WTC11 (cell line): ENCODE data around the gene NGF.

Experiments used
- FOXK1 ChIP-seq: sonication (generic); formaldehyde crosslinking; IDR thresholded peaks from 2 replicates; pipeline ENCODE4 v1.8.0; 2022; ENCODE audit warnings: mild to moderate bottlenecking, moderate library complexity, missing genetic modification reagents
- SMAD3 ChIP-seq: sonication (generic); formaldehyde crosslinking; IDR thresholded peaks from 2 replicates; pipeline ENCODE4 v1.8.0; 2022; ENCODE audit warnings: missing genetic modification reagents, mild to moderate bottlenecking, borderline replicate concordance
- SMAD4 ChIP-seq: sonication (generic); formaldehyde crosslinking; IDR thresholded peaks from 2 replicates; pipeline ENCODE4 v1.8.0; 2022; ENCODE audit warnings: mild to moderate bottlenecking, missing genetic modification reagents
- TF ChIP-seq, protein P1 (sequence below): fragments of 200-600 bp; IDR thresholded peaks from 2 replicates; pipeline ENCODE4 v1.8.0; 2022; ENCODE audit warnings: antibody characterized with exemption
- TF ChIP-seq, protein P2 (sequence below): sonication (generic); formaldehyde crosslinking; IDR thresholded peaks from 2 replicates; pipeline ENCODE4 v1.8.0; 2022; ENCODE audit warnings: mild to moderate bottlenecking, missing genetic modification reagents
- TF ChIP-seq, protein P3 (sequence below): sonication (generic); formaldehyde crosslinking; IDR thresholded peaks from 2 replicates; pipeline ENCODE4 v1.8.1; 2023; ENCODE audit warnings: mild to moderate bottlenecking, missing genetic modification reagents
- TF ChIP-seq, protein P4 (sequence below): fragments of 250-450 bp; sonication (Bioruptor Pico); IDR thresholded peaks from 2 replicates; pipeline ENCODE4 v1.9.0; 2021; ENCODE audit warnings: mild to moderate bottlenecking
- TF ChIP-seq, protein P5 (sequence below): sonication (generic); formaldehyde crosslinking; IDR thresholded peaks from 2 replicates; pipeline ENCODE4 v1.8.1; 2022; ENCODE audit warnings: low read depth, missing genetic modification reagents, borderline replicate concordance
- TF ChIP-seq, protein P6 (sequence below): sonication (generic); formaldehyde crosslinking; IDR thresholded peaks from 2 replicates; pipeline ENCODE4 v1.8.1; 2023; ENCODE audit warnings: mild to moderate bottlenecking, missing genetic modification reagents, moderate library complexity

DNA sequence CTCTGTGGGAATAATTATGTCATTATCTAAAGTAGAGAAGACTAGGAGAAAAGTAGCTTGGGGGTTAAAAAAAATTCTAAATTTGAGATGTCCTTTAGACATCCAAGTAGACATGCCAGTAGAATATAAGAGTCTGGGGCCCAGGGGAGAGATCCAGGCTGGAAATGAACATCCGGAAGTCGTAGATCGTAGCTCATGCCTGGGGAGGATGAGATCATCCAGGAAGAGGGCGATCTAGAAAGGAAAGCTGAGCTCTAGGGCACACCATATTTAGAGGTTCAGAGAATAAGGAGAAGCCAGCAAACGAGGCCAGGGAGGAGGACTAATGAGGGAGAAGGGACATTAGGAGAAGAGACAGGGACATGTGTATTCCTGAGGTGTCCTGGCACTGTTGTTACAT, 12.2 kb downstream of the NGF start:
- TF ChIP-seq SMAD4 (CRISPR knock-in tag) (no peak), FOXK1 (CRISPR knock-in tag) (no peak), SMAD3 (CRISPR knock-in tag) (no peak)
- TF ChIP-seq, protein P1, sequence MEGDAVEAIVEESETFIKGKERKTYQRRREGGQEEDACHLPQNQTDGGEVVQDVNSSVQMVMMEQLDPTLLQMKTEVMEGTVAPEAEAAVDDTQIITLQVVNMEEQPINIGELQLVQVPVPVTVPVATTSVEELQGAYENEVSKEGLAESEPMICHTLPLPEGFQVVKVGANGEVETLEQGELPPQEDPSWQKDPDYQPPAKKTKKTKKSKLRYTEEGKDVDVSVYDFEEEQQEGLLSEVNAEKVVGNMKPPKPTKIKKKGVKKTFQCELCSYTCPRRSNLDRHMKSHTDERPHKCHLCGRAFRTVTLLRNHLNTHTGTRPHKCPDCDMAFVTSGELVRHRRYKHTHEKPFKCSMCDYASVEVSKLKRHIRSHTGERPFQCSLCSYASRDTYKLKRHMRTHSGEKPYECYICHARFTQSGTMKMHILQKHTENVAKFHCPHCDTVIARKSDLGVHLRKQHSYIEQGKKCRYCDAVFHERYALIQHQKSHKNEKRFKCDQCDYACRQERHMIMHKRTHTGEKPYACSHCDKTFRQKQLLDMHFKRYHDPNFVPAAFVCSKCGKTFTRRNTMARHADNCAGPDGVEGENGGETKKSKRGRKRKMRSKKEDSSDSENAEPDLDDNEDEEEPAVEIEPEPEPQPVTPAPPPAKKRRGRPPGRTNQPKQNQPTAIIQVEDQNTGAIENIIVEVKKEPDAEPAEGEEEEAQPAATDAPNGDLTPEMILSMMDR = no peak
- TF ChIP-seq, protein P2, sequence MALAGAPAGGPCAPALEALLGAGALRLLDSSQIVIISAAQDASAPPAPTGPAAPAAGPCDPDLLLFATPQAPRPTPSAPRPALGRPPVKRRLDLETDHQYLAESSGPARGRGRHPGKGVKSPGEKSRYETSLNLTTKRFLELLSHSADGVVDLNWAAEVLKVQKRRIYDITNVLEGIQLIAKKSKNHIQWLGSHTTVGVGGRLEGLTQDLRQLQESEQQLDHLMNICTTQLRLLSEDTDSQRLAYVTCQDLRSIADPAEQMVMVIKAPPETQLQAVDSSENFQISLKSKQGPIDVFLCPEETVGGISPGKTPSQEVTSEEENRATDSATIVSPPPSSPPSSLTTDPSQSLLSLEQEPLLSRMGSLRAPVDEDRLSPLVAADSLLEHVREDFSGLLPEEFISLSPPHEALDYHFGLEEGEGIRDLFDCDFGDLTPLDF (CRISPR knock-in tag) = no peak
- TF ChIP-seq, protein P3, sequence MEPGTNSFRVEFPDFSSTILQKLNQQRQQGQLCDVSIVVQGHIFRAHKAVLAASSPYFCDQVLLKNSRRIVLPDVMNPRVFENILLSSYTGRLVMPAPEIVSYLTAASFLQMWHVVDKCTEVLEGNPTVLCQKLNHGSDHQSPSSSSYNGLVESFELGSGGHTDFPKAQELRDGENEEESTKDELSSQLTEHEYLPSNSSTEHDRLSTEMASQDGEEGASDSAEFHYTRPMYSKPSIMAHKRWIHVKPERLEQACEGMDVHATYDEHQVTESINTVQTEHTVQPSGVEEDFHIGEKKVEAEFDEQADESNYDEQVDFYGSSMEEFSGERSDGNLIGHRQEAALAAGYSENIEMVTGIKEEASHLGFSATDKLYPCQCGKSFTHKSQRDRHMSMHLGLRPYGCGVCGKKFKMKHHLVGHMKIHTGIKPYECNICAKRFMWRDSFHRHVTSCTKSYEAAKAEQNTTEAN = no peak
- TF ChIP-seq, protein P4, sequence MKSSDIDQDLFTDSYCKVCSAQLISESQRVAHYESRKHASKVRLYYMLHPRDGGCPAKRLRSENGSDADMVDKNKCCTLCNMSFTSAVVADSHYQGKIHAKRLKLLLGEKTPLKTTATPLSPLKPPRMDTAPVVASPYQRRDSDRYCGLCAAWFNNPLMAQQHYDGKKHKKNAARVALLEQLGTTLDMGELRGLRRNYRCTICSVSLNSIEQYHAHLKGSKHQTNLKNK = no peak
- TF ChIP-seq, protein P5, sequence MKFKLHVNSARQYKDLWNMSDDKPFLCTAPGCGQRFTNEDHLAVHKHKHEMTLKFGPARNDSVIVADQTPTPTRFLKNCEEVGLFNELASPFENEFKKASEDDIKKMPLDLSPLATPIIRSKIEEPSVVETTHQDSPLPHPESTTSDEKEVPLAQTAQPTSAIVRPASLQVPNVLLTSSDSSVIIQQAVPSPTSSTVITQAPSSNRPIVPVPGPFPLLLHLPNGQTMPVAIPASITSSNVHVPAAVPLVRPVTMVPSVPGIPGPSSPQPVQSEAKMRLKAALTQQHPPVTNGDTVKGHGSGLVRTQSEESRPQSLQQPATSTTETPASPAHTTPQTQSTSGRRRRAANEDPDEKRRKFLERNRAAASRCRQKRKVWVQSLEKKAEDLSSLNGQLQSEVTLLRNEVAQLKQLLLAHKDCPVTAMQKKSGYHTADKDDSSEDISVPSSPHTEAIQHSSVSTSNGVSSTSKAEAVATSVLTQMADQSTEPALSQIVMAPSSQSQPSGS (CRISPR knock-in tag) = no peak
- TF ChIP-seq, protein P6, sequence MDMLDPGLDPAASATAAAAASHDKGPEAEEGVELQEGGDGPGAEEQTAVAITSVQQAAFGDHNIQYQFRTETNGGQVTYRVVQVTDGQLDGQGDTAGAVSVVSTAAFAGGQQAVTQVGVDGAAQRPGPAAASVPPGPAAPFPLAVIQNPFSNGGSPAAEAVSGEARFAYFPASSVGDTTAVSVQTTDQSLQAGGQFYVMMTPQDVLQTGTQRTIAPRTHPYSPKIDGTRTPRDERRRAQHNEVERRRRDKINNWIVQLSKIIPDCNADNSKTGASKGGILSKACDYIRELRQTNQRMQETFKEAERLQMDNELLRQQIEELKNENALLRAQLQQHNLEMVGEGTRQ (CRISPR knock-in tag) = no peak
